ENCODE results near the gene SMIM22. TPM values are rescaled to one million over a fixed set of nuclear protein-coding genes. Genes with fewer than 3 reads are reported as not detected.

The SMIM22 gene
- polyA plus RNA-seq, 2 of the 4 experiments (the other 2 are of a cell fraction): not detected

GRCh38 chr16:4787627-4788482, 7.3 kb upstream of the SMIM22 start, which contains the start of gene SEPTIN12 (continued):
- TF ChIP-seq ELK1 (IDR thresholded peaks at IDR 0.05; ENCODE audit: low read depth, low read length): no peak

GRCh38 chr16:4788489-4788889, 6.7 kb upstream of the SMIM22 start:
- CTCF ChIA-PET: interaction anchor here (0.6 to 1.3 kb wide), 3 partner anchors 13 to 850 kb away, joined by 3 read pairs; no protein-coding TSS in a partner anchor

GRCh38 chr16:4788910-4789309, 6.3 kb upstream of the SMIM22 start:
- CTCF ChIA-PET: interaction anchor here (0.6 to 1.3 kb wide), 2 partner anchors 167 to 850 kb away, joined by 3 read pairs; no protein-coding TSS in a partner anchor
- Histone ChIP-seq H3K9me3 (no peaks in the 10 kb centered on the region), H3K4me1 (peaks cover 26% of the 10 kb centered on the region), H3K27ac (peak overlapping the region in 1 of 2 experiments; percentile 80; a peak in 3 of 6 replicates), H3K4me3 (no peak overlapping the region), H3K4me2 (peak overlapping the region; percentile 40; the same call in 1 of the 3 replicates)
- no peak for TF ChIP-seq MAX (IDR thresholded peaks at IDR 0.05)
- no peak for TF ChIP-seq ZSCAN20 (CRISPR knock-in tag; IDR thresholded peaks at IDR 0.05)
- no peak for TF ChIP-seq CHD4 (IDR thresholded peaks at IDR 0.05; ENCODE audit: borderline replicate concordance)
- no peak for TF ChIP-seq NPAS2 (CRISPR knock-in tag; IDR thresholded peaks at IDR 0.05; ENCODE audit: borderline replicate concordance)
- TF ChIP-seq BHLHE40 (IDR thresholded peaks at IDR 0.05; ENCODE audit: low read depth, low read length): no peak
- no peak for TF ChIP-seq NR3C1 (IDR thresholded peaks at IDR 0.05)
- POLR2A ChIA-PET: no interaction called here
- WGBS (ENCODE audit: missing lambda C conversion rate): 86% methylated on average over 7 of the region's 7 CpGs
- no peak for FAIRE-seq
- ATAC-seq: 0 out of 6 replicates have a peak, but pooled peaks of 1 of the 2 experiments have one; percentile 48
- no peak for DNase-seq (ENCODE audit: low read depth in 1 of 2, low spot score in 1 of 2)

More at GRCh38 chr16:4788489-4788889, 6.7 kb upstream of the SMIM22 start:
- Histone ChIP-seq H3K4me2 (peak overlapping the region; percentile 40; the same call in 2 of the 3 replicates), H3K4me1 (peaks cover 26% of the 10 kb centered on the region), H3K9me3 (no peaks in the 10 kb centered on the region), H3K4me3 (no peak overlapping the region), H3K27ac (peak overlapping the region in 1 of 2 experiments; percentile 80; a peak in 3 of 6 replicates)
- ATAC-seq (peak; percentile 27 to 51), FAIRE-seq (no peak), DNase-seq (ENCODE audit: low read depth in 1 of 2, low spot score in 1 of 2) (no peak)
- no peak for TF ChIP-seq SMC3 (IDR thresholded peaks at IDR 0.05)
- TF ChIP-seq MAX (IDR thresholded peaks at IDR 0.05): 0 out of 2 replicates have a peak, but pooled peaks have one; percentile 39
- POLR2A ChIA-PET: no interaction called here
- WGBS (ENCODE audit: missing lambda C conversion rate): 35% methylated on average over 9 of the region's 9 CpGs

GRCh38 chr16:4790261-4790660, 4.9 kb upstream of the SMIM22 start:
- Histone ChIP-seq H3K27ac (no peak overlapping the region), H3K4me1 (peaks cover 26% of the 10 kb centered on the region), H3K4me2 (0 out of 3 replicates have a peak overlapping the region, but pooled peaks have one; percentile 8), H3K4me3 (no peak overlapping the region), H3K9me3 (no peaks in the 10 kb centered on the region)
- CTCF ChIA-PET: interaction anchor here (0.6 kb wide), 1 partner anchor 235 kb away, joined by 3 read pairs; no protein-coding TSS in a partner anchor
- TF ChIP-seq PBX3 (IDR thresholded peaks at IDR 0.05) (no peak), FOSB (CRISPR knock-in tag; IDR thresholded peaks at IDR 0.05) (no peak), KDM1A (IDR thresholded peaks at IDR 0.05; ENCODE audit: low read depth) (no peak), CEBPB (IDR thresholded peaks at IDR 0.05) (no peak)
- ATAC-seq: no peak
- POLR2A ChIA-PET: no interaction called here
- WGBS (ENCODE audit: missing lambda C conversion rate): 60% methylated on average over 10 of the region's 10 CpGs
- no peak for DNase-seq (ENCODE audit: low read depth in 1 of 2, low spot score in 1 of 2)
- FAIRE-seq: no peak

- ATAC-seq: no peak
- FAIRE-seq: no peak
- no peaks in the 10 kb centered on the region for H3K9me3 ChIP-seq
- DNase-seq (ENCODE audit: low read depth in 1 of 2, low spot score in 1 of 2): no peak
- peaks cover 26% of the 10 kb centered on the region for H3K4me1 ChIP-seq
- no peak overlapping the region for H3K4me3 ChIP-seq
- ChIA-PET CTCF (no interaction called here), POLR2A (no interaction called here)
- H3K27ac ChIP-seq: no peak overlapping the region
- H3K4me2 ChIP-seq: no peak overlapping the region
- 84% methylated on average over 10 of the region's 10 CpGs for WGBS (ENCODE audit: missing lambda C conversion rate)
- TF ChIP-seq ZFP36 (IDR thresholded peaks at IDR 0.05; ENCODE audit: borderline replicate concordance, partially characterized antibody) (no peak), CHD2 (IDR thresholded peaks at IDR 0.05; ENCODE audit: low read length, partially characterized antibody) (no peak), PBX3 (IDR thresholded peaks at IDR 0.05) (no peak), REST (IDR thresholded peaks at IDR 0.05) (no peak), RFX5 (IDR thresholded peaks at IDR 0.05) (no peak), RAD21 (conservative IDR thresholded peaks at IDR 0.05 in 1 of 2, IDR thresholded peaks at IDR 0.05 in 1 of 2) (no peak), KDM5A (IDR thresholded peaks at IDR 0.05) (no peak)
Observed at GRCh38 chr16:4790871-4791270, 4.3 kb upstream of the SMIM22 start.
